GM19438 (cell line): ENCODE data around the gene SBF2.

Experiments
- ATAC-seq: cut with Tn5 transposase; IDR thresholded peaks from one replicate; pipeline ENCODE4 v1.9.1; 2021; ENCODE audit warnings: low read depth; ENCODE audit not compliant: unreplicated experiment

The SBF2 gene

DNA sequence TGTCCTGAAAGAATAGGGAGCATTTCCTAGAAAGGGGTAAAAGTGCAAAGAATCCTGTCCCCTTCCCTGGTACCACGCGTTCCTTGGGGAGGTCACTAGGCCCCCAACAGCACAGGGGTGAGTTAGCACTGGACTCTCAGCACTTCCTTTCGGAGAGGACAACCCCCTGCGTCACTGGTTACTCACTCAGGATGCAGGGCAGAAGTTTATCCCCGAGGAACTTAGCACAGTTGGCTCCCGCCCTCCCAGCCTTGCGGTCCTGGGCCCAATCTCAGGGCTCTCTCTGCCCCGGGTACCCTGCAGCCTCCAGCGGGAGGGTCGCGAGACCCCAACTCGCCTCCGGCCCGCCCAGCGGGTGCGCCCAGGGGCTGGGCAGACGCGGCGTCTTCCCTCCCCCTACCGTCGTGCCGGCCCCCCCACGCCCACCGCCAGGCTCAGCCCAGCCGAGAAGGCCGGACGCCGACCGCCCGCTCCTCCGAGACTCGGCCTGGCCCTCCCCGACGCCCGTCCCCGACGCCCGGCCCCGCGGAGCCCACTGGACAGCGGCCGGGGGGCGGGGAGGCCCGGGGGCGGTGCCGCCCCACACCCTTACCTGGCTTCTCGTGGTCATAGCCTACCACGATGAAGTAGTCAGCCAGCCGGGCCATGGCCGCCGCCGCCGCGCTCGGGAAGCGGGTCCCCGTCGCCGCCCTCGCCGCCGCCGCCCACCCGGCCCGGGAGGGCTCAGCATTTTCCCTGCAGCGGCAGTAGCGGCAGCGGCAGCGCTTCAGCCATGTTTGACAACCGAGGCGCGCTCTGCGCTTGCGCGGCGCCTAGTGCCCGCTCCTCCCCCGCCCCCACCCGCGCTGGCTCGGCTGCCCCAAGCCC, at the start of gene SBF2:
SBF2 (minus strand) TSS at position 797 of the 867 bp plus-strand sequence; CDS start at position 647, 150 bp downstream.
- ATAC-seq = no peak

DNA sequence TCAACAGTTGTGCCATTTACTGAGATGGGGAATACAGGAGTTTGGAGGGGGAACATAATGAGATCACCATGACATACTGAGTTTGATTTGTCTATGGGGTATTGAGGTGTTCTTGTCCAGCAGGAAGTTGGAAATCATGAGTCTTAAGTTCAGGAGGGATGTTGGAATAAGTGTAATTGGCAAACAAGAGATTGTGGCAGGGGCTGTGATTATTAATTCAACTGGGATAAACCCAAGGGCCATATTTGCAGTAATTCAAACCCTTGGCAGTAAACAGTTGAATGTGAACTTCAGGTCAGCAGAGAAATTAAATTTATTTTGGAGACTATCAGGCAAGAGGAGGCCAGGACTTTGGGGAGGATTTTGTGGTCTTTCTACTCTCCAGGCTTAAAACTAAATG, 44.3 kb upstream of the SBF2 start:
- ATAC-seq = no peak

DNA sequence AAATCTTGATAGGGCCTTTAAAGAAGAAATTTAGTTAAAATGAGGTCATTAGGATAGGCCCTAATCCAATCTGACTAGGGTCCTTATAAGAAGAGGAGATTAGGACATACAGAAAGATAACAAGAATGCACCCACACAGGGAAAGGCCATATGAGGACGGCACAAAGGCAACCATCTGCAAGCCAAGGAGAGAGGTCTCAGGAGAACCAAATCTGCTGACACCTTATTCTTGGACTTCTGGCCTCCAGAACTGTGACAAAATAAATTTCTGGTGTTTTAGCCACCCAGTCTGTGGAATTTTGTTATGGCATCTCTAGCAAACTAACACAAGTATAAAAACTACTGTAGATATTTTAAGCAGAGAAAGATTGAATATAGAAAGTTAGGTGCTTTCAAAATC, 39.5 kb upstream of the SBF2 start:
- ATAC-seq = no peak

DNA sequence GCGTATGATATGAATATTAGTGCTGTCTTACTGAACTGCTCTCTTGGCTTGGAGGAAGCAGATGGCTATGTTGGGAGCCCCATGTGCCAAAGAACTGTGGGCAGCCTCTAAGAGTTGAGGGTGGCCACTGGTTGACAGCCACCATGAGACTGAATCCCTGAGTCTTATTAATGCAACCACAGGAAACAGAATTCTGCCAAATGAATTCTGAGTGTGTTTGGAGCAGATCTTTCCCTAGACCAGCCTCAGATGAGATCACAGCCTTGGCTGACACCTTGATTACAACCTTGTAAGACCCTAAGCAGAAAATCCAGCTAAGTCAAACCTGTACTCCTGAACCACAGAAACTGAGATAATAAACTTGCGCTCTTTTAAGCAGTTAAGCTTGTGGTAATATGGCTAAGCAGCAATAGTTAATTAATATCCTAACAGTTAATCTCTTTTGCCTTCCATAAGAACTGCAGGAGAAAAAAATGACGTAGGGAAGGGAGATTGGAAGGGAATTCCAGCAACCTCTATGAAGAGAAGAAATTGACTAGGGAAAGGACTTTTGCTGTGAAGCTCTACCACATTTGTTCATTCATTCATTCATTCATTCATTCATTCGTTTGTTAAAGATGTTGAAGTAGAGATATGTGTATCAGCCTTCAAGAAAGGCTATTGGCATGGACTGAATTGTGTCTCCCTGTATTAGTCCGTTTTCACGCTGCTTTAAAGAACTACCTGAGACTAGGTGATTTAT, 37.7 kb upstream of the SBF2 start:
- no peak for ATAC-seq

DNA sequence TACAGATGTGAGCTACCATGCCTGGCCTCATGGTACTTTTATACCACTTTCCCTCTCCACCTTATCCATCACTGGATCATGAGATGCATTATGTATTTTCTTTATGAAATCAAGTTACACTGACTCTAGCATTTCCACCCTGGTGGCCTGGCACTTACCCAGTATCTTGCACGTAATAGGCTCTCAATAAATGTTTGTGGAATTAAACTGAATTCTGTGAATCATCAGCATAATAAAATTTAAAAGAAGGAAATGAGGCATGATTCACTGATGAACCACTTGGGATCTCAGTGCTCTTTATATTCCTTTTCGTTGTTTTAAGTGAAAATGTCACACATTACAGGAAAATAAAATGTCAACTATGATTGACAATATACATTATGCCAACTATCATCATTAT, 35.9 kb upstream of the SBF2 start:
- ATAC-seq = no peak

DNA sequence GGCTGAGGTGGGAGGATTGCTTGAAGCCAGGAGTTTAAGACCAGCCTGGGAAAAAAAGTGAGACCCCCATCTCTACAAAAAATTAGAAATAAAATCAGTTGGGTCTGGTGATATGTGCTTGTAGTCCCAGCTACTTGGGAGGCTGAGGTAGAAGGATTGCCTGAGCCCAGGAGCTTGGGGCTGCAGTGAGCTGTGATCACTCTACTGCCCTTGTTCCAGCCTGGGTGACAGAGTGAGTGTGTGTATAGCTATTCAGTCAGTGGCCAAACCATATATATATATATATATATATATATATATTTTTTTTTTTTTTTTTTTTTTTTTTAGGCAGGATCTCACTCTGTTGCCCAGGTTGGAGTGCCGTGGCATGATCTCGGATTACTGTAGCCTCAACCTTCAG, 35.3 kb upstream of the SBF2 start:
- no peak for ATAC-seq

DNA sequence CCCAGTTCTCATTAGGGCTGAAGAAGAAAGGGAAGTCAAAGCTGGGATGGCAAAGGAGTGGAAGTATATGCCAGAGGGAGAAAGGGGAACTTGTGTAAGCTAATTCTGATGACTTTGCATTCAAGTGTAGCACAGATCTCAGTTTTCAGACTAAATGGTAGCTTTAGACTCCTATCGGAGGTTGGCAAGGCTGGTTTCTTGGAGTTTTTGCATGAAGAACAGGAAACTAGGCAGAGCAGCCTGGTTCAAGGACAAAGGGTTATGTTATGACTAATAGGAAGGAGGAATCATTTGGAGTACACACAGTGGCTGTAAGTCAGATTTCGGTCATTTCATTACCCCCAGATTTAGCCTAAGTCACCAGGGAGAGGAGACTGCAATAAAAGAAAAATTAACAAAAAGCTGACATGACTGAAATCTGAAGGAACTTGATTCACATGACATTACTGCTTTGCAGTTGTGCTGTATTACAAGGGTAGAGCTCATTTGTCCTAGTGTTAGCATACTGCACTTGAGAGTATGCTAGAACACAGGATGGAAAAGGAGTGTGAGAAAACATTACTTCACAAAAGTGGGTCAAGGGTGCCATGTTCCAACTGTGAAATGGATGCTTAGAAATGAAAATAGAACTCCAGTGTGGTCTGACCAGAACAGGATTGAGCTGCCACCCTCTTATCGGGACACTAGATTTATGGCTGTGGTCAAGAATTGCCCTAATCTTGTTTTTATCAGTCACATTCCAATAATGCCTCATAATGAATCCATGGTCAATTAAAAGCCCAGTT, 34.5 kb upstream of the SBF2 start:
- no peak for ATAC-seq

DNA sequence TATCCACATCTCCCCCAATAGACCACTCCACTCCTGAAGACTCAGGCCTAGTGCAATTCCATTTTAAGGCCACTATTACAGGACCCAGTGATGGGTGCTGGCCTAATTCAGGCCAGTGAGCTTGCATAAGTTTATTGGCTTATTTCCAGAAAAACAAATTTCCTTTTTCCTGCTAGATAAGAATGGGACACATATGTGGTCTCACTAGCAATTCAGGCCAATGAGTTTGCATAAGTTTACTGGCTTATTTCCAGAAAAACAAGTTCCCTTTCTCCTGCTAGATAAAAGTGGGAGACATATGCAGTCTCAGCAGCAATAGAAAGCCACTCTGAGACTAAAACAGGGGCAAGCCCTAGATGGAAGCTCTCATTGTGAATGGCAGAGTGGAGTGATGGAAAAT, 33.2 kb upstream of the SBF2 start:
- ATAC-seq = no peak

DNA sequence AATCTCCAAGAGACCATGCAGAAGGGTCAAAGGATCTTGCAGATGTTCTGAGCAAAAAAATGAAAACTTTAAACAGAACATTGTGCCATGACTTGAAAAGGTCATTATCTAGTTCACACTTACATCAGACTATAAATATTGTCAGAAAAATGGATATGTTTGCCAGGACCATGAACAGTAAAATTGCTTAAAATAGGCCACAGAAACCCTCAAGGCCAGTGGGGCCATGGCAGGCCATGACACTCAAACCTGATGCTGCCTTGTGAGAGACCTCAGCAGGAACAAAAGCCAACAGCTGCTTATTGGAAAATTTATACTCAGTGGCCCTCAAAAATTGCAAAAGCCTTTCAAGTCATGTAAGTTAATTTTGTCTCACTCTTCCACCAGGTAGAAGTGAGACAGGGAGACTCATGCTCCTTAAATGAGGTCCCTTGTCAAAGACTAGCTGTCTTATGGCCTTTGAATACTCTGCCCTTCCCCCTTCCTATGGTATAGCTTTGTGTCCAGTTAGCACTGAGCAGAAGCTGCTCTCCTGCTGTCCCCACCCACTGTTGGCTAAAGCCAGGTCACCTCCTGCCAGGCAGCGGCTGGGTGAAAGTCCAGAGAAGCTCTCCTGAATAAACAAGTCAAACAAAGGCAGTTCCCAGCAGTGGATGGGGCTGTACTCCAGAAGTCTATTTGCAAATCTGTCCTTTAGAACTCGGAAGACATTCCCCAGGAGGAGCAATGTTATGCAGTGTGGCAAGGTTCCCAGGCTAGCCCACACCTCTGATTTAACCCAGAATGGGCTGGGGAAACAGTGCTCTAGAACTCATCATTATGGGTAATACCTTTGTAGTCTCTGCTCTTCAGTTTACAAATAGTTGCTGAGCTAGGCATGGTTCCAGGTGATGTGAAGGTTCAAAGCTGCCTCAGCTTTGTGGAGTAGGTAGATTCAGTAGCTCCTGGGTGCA, 32.3 kb upstream of the SBF2 start:
- no peak for ATAC-seq

DNA sequence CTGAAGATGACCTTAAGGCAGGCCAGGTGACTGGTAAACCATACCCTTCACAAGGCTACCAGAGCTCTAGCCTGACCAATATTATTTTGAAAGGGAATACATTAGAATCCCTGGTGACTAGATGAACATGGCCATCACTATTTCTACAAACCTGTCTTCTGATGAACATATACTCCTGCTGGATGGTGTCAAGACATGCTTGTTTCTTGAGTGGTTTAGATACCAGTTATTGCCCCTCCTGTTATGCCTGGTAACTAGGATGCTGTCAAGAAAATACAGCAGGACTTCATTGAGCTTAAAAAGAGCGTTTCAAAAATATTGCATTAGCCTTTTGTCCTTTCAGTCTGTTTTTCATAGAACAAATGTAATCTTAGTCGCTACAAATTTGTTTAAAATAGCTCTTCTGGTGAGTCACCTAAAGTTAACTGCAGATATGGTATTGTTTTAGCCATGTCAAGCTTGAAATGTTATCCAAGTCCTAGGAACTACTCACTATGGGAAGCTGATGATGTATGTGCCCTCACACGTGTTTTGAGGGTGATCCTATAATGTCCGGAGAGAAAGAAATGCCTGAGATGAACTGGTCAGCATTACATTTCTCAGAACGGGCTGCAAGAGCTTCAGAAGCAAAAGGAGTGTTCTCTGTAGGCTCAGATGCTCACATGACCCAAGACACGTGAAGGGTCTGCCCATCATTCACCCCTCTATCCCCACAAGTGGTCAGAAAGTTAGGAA, 31.4 kb upstream of the SBF2 start:
- no peak for ATAC-seq

DNA sequence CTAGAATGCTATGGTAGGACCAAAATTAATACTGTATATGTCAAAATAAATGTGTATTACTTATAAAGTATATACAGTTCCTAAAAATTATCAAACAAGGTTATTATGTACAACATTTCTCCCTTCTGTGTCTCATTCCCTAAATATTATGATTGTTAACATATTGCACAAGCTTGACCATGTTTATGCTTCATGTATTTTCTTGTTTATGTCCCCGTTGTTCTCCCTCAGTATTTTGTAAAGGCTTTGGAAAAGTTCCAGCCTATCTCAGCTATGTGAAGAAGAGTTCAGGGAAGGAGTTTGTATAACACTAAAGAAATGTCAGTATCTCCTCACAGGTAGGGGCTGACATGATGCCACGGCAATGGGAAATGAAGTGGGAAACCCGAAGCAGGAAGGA, 30.5 kb upstream of the SBF2 start:
- ATAC-seq = no peak

DNA sequence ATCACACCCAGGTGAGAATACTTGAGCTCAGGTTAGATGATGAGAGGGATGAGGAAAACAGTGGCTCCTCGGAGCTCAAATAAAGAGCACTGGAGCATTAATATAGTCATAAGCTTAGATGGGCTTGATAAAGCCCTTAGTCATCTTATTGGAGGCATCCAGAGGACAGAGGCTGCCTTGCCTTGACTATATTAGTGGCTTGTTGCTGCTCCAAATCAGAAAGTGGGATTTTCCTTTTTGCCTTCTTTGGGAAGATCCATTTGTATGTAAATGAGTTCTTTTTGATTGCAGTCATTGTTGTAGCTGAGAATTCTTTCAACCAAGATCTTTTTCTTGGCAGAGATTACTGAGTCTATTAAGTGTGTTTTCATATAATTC, 29.8 kb upstream of the SBF2 start:
- no peak for ATAC-seq

DNA sequence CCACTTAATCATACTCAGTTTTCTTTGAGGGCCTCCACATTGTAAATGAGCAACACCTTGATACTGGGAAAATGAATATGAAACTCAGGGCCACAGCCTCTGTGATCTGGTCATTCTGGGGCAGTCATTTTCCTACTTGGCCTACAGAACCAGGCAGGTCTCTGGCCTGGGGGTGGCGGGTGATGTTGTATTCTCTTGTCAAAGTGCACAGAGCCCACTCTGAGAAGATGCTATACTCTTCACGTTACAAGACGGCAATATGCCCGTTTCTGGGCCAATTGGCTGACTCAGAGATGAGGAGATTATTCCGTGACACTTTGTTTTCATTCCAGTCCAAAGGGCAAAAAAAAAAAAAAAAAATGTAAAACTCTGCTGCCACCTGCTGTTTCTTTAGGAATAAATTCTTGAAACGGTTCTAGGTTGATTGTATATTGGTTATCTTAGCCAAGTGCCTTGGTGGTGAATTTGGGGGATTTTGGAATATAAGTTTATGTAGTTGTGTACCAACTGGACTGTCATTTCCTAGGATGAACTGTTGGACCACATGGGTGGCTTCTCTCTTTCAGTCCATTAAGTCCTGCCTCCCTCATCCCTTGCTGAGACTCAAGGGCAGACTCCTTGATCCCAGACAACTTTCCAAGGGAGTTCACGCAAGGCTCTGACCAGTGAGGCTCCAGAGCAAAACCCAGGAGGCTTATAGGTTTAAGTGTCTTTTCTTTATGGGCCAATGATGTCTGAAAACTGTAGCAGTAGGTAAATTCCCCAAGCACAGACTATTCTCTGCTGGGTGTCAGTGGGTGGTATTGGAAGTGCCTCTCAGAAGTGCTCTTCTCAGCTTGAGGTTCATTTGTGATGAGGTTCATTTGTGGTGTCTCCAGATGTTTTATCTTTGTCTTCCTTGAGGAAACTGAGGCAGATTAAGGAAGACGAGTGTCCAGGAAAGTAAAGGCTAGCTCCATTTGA, 29.1 kb upstream of the SBF2 start:
- no peak for ATAC-seq

DNA sequence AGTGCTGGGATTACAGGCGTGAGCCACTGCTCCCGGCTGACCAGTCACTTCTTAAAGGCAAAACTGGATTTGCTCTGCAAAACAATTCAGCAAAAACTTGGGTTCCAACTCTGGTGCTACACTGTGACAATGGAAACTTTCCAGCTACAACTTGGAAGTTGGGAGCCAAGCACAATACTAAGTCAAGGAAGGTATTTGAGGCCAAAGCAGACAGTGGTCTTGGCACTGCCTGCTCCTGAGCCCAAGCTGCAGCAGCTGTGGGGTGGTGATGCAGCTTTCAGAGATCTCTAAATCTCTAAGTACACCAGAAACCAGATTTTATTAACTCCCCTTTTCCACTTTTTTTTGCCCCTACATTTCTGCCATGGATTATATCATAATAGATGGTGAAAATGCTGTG, 28.4 kb upstream of the SBF2 start:
- ATAC-seq = no peak

DNA sequence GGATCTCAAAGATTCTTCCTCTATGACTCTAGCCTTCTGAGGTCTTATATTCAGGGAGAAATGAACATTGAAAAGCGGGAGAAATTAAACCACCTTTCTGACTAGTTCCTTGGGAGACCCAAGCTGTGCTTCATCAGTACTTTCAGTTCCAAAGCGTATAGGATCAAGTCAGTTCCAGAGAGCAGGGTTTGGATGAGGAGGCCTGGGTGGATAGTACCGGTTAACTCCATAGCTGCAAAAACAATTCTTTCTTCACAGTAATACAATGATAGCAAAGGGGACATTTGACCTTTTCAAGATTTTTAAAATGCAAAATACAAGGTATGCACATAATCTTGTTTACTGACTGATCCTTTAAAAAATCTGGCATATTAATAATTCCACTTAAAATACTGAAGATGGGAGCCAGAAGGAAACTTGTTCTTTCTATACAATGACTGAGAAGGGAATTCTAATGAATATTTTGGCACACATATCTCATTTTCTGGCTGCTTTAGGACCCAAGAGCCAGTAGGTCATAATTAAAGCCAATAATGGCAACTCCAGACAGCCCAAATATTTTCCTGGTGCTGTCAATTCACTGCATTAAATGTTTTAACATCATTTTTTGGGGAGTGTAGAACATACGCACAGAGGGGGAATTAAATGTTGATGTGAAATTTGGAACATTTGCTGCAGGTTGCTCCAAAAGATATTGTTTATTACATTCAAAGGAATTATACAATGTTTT, 26.9 kb upstream of the SBF2 start:
- ATAC-seq = no peak

DNA sequence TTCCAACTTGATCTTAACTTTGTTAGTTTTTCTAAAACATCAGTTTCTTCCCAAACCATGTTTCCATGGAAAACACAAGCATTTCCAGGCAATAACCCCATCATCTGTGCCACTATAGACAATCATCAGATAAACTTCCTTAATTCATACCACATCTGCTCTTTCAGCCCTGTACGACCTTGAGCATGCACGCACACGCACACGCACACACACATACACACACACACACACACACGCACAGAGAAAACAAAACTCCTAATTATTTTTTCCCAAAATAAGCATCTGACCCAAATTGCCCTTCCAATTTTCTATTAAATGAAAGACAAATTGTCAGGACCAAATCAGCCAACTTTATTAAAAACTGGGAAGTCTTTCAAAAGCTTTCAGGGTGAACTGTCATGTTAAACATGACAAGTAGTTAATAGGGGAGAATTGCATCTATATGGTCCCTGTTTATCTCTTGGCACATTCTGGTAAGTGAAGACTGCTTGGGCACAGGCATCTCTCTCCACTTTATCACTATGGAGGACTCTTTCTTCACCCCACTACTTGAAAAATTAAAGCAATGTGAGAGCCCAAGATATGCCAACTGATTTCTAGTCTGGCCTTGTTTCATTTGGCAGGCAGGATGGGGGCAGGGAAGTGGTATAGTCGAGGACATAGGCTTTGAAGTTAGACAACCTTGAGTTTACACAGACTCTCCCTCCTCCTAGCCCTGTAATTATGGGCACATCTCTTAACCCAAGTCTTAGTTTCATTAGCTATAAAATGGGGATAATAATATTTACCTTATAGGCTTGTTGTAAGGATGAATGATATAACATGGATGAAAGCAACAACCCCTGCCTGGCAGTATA, 25.9 kb upstream of the SBF2 start:
- ATAC-seq = no peak

DNA sequence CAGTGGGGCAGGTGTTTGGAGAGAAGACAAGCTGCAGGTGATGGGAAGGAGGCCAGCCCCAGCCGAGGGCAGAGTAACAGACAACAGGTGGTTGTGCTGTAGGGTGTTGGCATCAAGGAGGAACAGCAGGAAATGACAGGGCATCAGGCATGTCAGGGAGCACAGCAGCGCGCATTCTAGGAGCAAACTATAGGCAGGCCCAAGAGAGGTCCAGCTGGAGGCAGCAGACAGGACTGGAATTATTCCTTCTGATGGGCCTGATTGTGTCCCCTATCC, 24.4 kb upstream of the SBF2 start:
- no peak for ATAC-seq
